GM11168 (cell line): Measurements from ENCODE around the gene PTGER1.

Source experiments
- in situ Hi-C: fragments of 300-500 bp; cut with MboI; formaldehyde crosslinking; loops from one replicate; pipeline ENCODE4 v1.12.0; 2022; ENCODE audit warnings: low sequenced_read_pairs; ENCODE audit not compliant: unreplicated experiment

PTGER1 gene

GRCh38 chr19:14503285-14503684, 28.1 kb upstream of the PTGER1 start:
- in situ Hi-C loops = no loop called here

DNA sequence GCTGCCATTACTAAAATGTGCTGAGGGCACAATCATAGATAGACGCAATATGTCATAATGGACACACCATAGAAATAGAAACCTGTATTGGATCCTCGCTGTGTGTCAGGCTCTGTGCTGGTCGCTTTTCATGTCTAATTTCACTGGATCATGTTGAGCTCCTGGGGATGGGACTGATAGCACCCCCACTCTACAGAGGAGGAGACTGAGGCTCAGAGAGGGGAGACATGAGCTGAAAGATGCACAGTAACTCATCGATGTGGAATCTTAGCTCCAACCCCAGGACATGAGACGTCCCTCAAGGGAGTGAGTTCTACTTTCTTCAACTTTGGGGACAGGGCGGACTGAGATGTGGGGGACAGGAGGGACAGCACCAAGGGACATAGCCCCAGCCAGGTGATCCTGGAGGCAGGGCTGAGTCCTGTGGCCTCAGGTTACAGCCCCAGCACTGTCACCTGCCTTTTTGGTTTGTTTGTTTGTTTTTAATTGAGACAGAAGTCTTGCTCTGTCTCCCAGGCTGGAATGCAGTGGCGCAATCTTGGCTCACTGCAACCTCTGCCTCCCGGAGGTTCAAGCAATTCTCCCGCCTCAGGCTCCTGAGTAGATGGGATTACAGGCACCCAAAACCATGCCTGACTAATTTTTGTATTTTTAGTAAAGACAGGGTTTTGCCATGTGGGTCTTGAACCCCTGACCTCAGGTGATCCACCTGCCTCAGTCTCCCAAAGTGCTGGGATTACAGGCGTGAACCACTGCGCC, 27.4 kb upstream of the PTGER1 start:
- in situ Hi-C loops = no loop called here

GRCh38 chr19:14497228-14497921, 22.2 kb upstream of the PTGER1 start:
- in situ Hi-C loops = no loop called here

GRCh38 chr19:14496834-14497227, 21.7 kb upstream of the PTGER1 start:
- in situ Hi-C loops = no loop called here

GRCh38 chr19:14496029-14496833, 21.1 kb upstream of the PTGER1 start, which contains the start of gene GIPC1:
Gene GIPC1 (minus strand): TSS chr19:14496127. CDS start chr19:14482976, 13,151 bp downstream.
- in situ Hi-C loops = no loop called here

GRCh38 chr19:14495672-14496028, 20.5 kb upstream of the PTGER1 start:
- in situ Hi-C loops = no loop called here

DNA sequence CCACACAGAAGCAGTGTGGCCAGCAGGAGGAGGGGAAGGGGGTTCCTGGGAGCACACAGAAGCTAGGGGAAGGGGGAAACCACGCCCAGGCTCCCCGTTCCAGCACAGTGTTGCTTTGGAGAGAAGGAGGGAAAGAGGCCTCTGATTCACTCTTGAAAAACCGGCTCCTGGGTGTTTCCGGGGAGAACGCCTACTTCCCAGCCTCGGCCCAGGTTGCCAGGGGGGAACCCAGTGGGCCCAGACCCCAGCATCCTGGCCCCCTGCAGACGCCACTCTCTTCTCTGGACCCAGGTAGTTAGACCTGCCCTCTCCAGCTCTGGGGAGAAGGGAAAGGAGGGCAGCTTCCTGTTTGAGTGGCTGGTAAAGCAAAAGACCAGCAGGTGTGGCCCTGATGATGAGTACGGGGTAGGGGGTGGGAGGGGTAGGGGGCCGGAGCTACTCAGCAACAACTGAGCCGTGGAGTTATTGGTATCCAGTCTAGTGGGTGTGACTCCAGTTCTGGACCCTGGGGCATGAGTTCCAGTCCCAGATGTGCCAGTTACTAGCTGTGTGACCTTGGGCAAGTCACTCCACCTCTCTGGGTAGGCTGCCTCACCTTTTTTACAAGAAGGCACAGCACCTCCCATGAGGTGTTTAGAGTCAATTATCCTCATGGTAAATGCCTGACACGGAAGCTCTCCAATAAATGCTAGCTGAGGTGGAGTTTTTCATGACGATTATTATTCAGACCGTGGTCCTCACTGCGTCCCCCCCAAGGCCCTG, 19.9 kb upstream of the PTGER1 start:
- in situ Hi-C loops = no loop called here

GRCh38 chr19:14494411-14494810, 19.3 kb upstream of the PTGER1 start:
- in situ Hi-C loops = no loop called here

GRCh38 chr19:14492756-14493337, 17.7 kb upstream of the PTGER1 start:
- in situ Hi-C loops = no loop called here

GRCh38 chr19:14487370-14488125, 12.4 kb upstream of the PTGER1 start:
- in situ Hi-C loops = no loop called here

DNA sequence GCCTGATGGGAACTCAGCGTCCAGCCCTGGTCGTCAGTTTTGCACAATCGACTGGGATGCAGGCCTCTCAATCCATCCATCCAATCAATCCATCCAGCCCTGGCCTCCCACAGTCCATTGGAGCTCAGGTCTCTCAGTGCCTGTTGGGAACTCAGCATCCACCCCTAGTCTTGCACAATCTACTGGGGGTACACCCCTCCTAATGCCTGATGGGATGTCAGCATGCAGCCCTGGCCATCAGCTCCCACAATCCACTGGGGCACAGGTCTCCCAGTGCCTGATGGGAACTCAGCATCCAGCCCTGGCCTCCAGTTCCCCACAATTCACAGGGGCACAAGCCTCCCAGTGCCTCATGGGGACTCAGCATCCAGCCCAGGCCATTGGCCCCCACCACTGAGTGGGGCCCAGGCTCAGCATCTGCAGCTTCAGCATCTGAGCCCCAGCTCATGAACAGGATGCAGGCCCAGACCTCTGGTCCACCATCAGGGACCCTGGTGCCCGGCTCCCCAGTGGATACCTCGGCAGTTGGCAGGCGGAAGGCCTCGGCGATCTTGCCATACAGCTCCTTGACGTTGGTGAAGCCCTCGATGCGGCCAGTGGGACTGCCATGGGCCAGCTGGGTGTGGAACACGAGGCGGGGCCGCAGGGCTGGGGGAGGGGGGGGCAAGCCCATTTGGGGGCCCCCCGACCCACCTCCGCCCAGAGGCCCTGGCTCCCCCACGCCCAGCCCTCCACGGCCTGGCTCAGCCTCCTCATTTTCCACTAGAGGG, 7.2 kb upstream of the PTGER1 start:
- in situ Hi-C loops = no loop called here

DNA sequence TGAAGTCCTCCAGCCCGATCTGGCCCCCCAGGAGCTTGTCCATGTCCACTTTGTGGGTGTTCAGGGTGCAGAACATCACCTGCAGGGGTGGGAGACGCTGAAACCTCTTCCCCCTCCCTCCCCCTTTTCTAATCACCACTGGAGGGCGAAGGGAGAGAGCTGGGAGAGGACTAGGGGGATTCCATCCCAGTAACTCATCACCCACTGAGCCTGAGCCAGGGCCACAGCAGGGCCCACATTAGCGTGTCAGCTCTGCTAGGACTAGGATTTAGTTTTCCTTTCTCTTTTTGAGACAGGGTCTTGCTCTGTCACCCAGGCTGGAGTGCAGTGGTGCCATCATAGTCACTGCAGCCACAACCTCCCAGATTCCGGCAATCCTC, 5.5 kb upstream of the PTGER1 start:
- in situ Hi-C loops = no loop called here

GRCh38 chr19:14479975-14480699, 5.0 kb upstream of the PTGER1 start:
- in situ Hi-C loops = no loop called here

GRCh38 chr19:14479309-14479974, 4.3 kb upstream of the PTGER1 start:
- in situ Hi-C loops = no loop called here

- in situ Hi-C loops = no loop called here
These were observed 3.0 kb upstream of the PTGER1 start for GRCh38 chr19:14478113-14478545.

- in situ Hi-C loops = no loop called here
These were observed 2.4 kb upstream of the PTGER1 start for GRCh38 chr19:14477418-14478112.
